HL-60 (cell line): ENCODE data around the gene DCXR.
A peak's percentile ranks its signal among the peaks of the same experiment; 100 is the strongest.

Source experiments
- DNase-seq, 2 experiments: peaks; one replicate each; pipeline ENCODE4 v3.0.0-alpha.2; 2010 to 2020; ENCODE audit warnings: low read depth in 1 of 2, low spot score in 1 of 2
- H3K27ac ChIP-seq: fragments of 250-450 bp; sonication (Bioruptor Pico); replicated peaks from 2 replicates; pipeline ENCODE4 v1.5.1; 2020; ENCODE audit warnings: mild to moderate bottlenecking, moderate library complexity
- H3K27me3 ChIP-seq: fragments of 250-450 bp; sonication (Bioruptor Pico); 2 replicates; pipeline ENCODE4 v1.5.1; 2021; ENCODE audit warnings: mild to moderate bottlenecking, moderate library complexity; ENCODE audit not compliant: insufficient read depth, poor library complexity, severe bottlenecking
- H3K4me3 ChIP-seq: replicated peaks from 2 replicates; pipeline ENCODE4 v1.5.1; 2011; ENCODE audit warnings: mild to moderate bottlenecking, control low read depth, low read length; ENCODE audit not compliant: insufficient read depth
- GABPA ChIP-seq: IDR thresholded peaks from 2 replicates; pipeline ENCODE4 v1.6.1; 2012; ENCODE audit warnings: low read depth
- POLR2AphosphoS5 ChIP-seq: IDR thresholded peaks from 2 replicates; pipeline ENCODE4 v1.6.1; 2012; ENCODE audit warnings: low read depth
- SPI1 ChIP-seq: IDR thresholded peaks from 2 replicates; pipeline ENCODE4 v1.6.1; 2012; ENCODE audit warnings: low read depth, mild to moderate bottlenecking, borderline replicate concordance
- TF ChIP-seq, protein P1 (sequence below): IDR thresholded peaks from one replicate; pipeline ENCODE4 v1.5.1; 2011; ENCODE audit warnings: low read length, control low read depth, inconsistent platforms; ENCODE audit not compliant: insufficient read depth
- TF ChIP-seq, protein P2 (sequence below): IDR thresholded peaks from 2 replicates; pipeline ENCODE4 v1.6.1; 2012; ENCODE audit warnings: low read depth; ENCODE audit not compliant: insufficient replicate concordance

DCXR gene

DNA sequence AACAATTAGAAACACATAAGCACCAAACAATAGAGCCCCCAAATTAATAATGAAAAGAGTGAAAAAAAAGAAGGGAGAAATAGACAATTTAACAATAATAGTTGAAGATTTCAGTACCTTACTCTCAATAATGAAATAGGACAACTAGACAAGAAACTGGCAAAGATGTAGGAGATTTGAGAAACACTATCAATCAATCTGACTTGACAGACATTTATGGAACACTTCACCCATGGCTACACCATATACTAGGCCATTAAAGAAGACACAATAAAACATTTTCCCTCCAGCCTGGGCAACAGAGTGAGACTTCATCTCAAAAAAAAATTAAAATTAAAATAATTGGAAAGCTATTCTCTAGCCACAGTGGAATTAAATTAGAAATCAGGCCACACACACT, 33.1 kb upstream of the DCXR start:
- no peak overlapping the region for H3K4me3 ChIP-seq
- TF ChIP-seq, protein P1, sequence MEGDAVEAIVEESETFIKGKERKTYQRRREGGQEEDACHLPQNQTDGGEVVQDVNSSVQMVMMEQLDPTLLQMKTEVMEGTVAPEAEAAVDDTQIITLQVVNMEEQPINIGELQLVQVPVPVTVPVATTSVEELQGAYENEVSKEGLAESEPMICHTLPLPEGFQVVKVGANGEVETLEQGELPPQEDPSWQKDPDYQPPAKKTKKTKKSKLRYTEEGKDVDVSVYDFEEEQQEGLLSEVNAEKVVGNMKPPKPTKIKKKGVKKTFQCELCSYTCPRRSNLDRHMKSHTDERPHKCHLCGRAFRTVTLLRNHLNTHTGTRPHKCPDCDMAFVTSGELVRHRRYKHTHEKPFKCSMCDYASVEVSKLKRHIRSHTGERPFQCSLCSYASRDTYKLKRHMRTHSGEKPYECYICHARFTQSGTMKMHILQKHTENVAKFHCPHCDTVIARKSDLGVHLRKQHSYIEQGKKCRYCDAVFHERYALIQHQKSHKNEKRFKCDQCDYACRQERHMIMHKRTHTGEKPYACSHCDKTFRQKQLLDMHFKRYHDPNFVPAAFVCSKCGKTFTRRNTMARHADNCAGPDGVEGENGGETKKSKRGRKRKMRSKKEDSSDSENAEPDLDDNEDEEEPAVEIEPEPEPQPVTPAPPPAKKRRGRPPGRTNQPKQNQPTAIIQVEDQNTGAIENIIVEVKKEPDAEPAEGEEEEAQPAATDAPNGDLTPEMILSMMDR: no peak
- TF ChIP-seq, protein P2, sequence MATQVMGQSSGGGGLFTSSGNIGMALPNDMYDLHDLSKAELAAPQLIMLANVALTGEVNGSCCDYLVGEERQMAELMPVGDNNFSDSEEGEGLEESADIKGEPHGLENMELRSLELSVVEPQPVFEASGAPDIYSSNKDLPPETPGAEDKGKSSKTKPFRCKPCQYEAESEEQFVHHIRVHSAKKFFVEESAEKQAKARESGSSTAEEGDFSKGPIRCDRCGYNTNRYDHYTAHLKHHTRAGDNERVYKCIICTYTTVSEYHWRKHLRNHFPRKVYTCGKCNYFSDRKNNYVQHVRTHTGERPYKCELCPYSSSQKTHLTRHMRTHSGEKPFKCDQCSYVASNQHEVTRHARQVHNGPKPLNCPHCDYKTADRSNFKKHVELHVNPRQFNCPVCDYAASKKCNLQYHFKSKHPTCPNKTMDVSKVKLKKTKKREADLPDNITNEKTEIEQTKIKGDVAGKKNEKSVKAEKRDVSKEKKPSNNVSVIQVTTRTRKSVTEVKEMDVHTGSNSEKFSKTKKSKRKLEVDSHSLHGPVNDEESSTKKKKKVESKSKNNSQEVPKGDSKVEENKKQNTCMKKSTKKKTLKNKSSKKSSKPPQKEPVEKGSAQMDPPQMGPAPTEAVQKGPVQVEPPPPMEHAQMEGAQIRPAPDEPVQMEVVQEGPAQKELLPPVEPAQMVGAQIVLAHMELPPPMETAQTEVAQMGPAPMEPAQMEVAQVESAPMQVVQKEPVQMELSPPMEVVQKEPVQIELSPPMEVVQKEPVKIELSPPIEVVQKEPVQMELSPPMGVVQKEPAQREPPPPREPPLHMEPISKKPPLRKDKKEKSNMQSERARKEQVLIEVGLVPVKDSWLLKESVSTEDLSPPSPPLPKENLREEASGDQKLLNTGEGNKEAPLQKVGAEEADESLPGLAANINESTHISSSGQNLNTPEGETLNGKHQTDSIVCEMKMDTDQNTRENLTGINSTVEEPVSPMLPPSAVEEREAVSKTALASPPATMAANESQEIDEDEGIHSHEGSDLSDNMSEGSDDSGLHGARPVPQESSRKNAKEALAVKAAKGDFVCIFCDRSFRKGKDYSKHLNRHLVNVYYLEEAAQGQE: no peak
- TF ChIP-seq POLR2AphosphoS5: no peak
- TF ChIP-seq SPI1: no peak
- TF ChIP-seq GABPA: no peak
- no peaks in the 10 kb centered on the region for H3K27me3 ChIP-seq
- H3K27ac ChIP-seq: no peak overlapping the region
- DNase-seq: no peak

GRCh38 chr17:82065638-82066303, 28.3 kb upstream of the DCXR start, which contains the start of gene DUS1L:
DUS1L (minus strand) TSS chr17:82065804; CDS start chr17:82065059, 745 bp downstream.
- peak within 1 kb of the TSS; percentile 76 for H3K27ac ChIP-seq
- H3K27me3 ChIP-seq: no peaks in the 10 kb centered on the region
- TF ChIP-seq GABPA (peak; percentile 96), SPI1 (no peak), POLR2AphosphoS5 (peak; percentile 71)
- TF ChIP-seq, protein P1: no peak
- peak in 1 of 2 experiments; percentile 50 for DNase-seq
- H3K4me3 ChIP-seq: peak within 1 kb of the TSS; percentile 96

DNA sequence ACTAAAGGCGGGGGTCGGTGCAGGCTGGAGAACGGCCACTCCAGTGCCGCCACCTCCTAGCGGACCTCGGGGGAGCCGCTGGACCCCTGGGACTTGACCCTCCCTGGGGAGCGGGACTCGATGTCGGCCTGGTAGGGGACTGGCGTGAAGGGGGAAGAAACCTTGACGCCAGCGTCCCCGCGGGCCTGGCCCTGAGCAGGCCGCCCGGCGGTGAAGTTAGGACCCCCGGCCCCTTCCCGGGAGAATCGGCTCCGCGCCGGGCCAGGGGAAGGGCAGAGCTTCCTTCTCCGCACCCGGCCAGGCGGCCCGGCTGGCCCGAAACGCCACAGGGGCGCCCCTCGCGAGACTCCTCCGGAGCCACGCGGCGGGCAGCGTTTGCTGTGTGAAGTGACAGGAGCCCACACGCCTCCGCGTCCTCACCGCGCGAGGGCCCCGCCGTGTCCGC, 27.7 kb upstream of the DCXR start:
- H3K4me3 ChIP-seq: peak overlapping the region; percentile 96
- no peaks in the 10 kb centered on the region for H3K27me3 ChIP-seq
- DNase-seq: no peak
- TF ChIP-seq POLR2AphosphoS5 (no peak), SPI1 (no peak), GABPA (no peak)
- TF ChIP-seq, protein P1: no peak
- TF ChIP-seq, protein P2: no peak
- peak overlapping the region; percentile 76 for H3K27ac ChIP-seq
